Measurements from ENCODE around the gene NARS2.

NARS2 gene

DNA sequence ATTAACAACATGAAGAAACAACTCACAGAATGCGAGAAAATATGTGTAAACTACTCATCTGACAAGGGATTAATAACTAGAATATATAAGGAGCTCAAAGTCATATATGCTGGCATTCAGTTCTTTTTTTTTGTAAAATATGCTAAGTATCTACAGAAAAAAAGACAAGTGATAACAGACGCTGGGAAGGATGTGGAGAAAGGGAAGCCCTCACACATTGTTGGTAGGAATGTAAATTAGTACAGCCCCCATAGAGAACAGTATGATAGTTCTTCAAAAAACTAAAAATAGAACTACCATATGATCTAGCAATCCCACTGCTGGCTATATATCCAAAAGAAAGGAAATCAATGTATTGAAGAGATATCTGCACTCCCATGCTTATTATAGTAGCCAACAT lies 170.9 kb downstream of the NARS2 start:
- no peak for DNase-seq

DNA sequence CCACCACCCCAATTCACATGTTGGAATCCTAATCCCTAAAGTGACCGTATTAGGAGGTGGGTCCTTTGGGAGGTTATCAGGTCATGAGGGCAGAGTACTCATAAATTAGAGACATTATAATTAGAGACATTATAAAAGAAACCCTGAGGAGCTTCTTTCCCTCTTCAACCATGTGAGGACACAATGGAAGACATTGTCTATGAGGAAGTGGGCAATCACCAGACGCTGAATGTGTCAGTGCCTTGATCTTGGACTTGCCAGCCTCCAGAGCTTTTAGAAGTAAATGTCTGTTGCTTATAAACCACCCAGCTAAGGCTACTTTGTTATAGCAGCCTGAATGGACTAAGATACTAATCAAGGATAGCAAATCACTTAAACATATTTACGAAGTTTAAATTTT lies 171.8 kb downstream of the NARS2 start:
- DNase-seq: no peak

DNA sequence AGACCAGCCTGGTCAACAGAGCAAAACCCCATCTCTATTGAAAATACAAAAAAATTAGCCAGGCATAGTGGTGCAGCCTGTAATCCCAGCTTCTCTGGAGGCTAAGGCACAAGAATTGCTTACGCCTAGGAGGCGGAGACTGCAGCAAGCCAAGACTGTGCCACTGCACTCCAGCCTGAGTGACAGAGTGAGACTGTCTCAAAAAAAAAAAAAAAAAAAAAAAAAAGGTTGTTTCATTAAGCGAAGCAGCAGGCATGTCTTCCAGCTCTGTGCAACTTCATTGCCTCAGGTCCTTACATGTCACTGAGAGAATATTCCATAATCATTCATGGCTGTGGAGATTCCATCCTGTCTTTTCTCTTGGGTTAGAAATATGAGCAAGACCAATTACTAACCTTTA lies 174.0 kb downstream of the NARS2 start:
- no peak for DNase-seq

DNA sequence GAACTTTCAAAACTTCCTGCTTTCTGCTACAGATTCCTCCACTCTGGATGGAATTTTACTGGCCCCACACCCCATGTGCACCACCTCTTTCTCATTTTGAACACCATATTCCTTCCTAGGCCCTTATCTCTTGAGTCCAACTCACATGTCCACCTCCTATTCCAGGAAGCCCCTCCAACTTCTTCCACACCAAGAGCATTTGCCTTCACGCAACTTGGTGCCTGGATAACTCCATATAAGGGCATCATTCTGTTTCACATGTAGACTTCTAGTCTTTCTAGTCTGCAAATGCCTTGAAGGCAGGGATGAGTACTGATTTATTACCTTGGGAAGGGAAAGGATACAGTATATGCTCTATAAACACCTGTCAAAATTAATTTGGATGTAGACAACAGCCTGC lies 174.5 kb downstream of the NARS2 start:
- DNase-seq: no peak

DNA sequence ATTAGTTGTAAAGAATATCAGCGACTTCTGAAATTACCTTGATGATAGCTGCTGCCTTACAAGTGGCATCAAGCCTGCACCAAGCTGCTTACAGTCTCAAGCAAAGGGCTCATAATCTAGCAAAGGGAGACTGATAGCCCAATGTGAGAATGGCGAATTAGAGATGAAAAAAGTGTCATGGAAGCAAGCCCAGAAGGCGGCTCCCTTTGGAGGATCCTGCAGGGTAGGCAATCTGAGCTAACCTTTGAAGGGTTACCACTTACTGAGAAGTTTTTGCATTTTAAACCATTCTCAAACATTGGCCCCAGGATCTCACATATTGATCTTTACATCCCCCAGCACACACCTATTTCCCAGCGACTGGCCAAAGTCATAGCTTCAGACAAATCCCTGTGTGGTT lies 175.5 kb downstream of the NARS2 start:
- DNase-seq: no peak

DNA sequence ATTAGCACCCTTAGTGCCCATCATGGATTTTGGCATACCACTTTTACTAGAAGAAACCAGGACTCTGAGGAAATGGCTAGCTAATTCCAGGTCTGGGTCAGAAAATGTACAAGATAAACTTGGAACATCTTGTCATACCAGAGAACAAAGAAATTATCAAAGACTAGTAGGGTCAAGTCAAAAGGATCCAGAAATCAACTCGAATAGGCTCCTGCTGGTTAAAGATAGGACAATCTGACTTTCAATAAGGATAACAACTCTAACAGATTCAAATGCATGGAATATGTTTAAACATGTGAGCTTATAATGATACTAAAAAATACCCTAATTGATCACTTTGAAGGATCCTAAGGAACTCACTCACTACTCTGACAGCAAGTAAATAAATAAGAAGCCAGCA lies 175.9 kb downstream of the NARS2 start:
- DNase-seq: no peak

DNA sequence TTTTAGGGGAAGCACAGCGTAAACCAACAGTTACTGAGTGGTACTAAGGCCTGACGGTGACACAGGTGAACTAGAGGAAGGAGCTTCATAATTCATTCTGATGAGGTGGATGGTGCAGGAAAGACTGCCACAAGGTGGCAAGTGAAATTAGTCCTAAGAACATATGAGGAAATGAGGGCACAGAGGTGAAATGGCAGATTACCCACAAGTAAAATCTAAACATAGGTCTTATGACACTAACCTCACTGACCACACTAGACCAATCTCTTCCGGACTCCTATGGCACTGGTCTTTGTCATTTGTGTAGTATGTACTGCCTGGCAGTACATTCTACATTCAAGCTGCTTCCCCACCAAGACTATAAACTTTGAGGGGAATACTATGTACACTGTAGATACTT lies 177.3 kb downstream of the NARS2 start:
- no peak for DNase-seq

DNA sequence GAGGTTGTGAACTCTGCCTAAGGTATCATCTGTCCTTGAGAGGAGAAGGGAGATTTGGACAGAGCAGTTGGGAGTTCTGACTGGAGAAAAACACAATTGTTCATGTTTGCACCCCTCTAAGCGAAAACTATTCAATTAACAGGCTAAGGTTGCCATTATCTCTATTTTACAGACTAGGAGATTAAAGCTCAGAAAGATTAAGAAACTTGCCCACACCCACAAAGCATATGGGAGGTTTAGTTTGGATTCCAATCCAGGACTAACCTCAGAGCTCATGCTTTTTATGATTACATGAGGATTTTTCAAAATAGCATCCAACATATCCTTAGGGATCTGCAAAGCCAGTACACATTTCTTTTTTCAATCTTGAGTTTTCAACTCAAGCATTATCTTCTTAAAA lies 179.1 kb downstream of the NARS2 start:
- DNase-seq: no peak

DNA sequence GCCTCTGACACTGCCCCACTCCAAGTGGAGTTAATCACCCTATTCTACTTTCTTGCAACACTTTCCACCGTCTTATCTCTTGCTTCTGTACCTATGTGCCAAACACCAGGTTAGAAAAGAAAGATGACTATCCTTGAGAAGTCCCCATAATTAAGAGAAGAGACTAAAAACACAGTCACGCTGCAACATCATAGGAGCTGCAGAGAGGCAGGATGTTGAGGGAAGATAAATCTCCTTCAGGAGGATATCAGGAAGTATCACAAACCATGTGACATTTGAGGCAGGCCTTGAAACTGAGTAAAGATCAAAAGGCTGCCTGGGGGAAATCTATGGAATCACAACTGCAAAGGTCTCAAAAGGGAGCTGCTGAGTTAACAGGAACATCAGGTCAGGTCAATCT lies 181.8 kb downstream of the NARS2 start:
- DNase-seq: no peak

DNA sequence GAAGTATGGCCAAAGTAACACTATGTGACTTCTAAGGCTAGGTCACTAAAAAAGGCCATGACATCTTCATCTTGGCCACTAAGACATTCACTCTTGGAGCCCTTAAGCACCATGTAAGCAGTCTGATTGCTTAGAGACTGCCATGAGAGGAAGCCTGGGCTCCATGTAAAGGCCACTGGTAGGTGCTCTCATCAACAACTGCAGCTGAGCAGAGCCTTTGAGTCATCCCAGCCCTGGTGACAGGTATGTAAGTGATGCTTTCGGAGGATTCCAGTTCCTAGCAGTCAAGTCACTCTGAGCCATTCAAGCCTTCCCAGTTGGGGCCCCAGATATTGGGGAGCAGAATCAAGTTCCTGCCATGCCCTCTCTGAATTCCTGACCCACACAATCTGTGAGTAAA lies 183.2 kb downstream of the NARS2 start:
- DNase-seq: no peak

DNA sequence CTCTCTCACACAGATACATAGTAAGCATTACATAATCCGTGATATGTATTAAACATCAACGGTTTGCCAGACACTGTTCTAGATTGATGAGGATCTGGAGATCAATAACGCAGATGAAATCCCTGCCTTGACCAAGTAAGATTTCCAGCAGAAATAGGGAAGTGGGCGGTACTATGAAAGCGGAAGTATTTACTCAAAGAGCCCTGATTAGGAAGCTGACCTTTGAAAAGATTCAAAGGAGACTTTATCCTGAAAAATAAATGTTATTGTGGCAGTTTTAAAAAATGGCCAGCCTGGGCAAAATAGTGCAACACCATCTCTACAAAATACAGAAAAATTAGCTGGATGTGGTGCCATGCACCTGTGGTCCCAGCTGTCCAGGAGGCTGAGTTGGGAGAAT lies 183.9 kb downstream of the NARS2 start:
- DNase-seq: no peak

DNA sequence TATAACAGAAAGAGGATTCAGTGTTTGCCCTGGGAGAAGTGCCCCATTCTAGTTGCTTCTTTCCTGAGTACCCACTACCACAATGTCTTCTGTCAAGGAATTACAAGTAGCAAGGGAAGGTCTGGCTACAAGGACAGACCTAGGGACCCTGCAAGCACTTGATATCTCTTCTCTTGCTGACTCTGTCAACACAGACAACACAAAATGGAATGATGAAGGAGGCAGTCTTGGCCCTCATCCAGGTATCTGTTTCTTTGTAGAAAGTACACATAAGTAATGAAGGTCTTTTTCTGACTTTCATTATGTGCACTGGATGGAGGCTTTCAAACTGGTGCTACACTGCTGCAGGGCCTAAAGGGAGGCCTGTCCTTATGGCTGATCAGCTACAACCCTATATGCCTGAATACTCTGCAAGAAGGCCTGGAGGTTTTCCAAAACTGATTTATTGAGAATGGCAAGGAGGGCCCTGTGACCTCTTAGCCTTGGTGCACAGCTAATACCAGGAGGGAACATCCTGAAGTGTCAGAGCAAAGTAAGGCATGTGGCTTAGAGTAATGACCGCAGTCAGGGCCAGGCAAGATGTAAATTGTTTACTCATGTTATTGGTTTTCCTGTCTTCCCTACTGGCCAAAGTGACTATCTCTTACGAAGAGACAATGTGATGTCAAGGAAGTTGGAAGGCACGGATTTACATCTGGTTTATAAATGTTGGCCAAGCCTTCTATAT lies 188.3 kb downstream of the NARS2 start:
- DNase-seq: no peak

Data from HCEC 1CT (cell line).